Muscle layer of duodenum (tissue), 2 donors: ENCODE data around the gene CGB2.
"Not testable (repeated sequence)": the region's sequence is repeated elsewhere in the genome, so short reads cannot be mapped to it uniquely, and the experiment has no call there.

Experiments used
- H3K27ac ChIP-seq: one replicate; pipeline ENCODE4 v1.7.0; 2013; ENCODE audit warnings: mild to moderate bottlenecking, low read length
- H3K27me3 ChIP-seq: one replicate; pipeline ENCODE4 v1.7.0; 2013; ENCODE audit warnings: low read depth, mild to moderate bottlenecking, control low read depth, low read length
- H3K36me3 ChIP-seq, 2 donors: one replicate each; pipeline ENCODE4 v1.7.0; 2013; ENCODE audit warnings: low read length in 2 of 2, control low read depth in 1 of 2, mild to moderate bottlenecking in 1 of 2; ENCODE audit not compliant: insufficient read depth in 2 of 2, control insufficient read depth in 1 of 2
- H3K4me1 ChIP-seq, 2 donors: one replicate each; pipeline ENCODE4 v1.7.0; 2013; ENCODE audit warnings: low read length in 2 of 2, mild to moderate bottlenecking in 2 of 2, control low read depth in 1 of 2, moderate library complexity in 1 of 2; ENCODE audit not compliant: insufficient read depth in 2 of 2, control insufficient read depth in 1 of 2
- H3K4me3 ChIP-seq, 2 donors: one replicate each; pipeline ENCODE4 v1.7.0; 2013; ENCODE audit warnings: low read length in 2 of 2, low read depth in 1 of 2, mild to moderate bottlenecking in 1 of 2
- H3K9me3 ChIP-seq, 2 donors: one replicate each; pipeline ENCODE4 v1.7.0; 2013; ENCODE audit warnings: low read length in 2 of 2, control low read depth in 1 of 2, mild to moderate bottlenecking in 1 of 2; ENCODE audit not compliant: control insufficient read depth in 1 of 2
- donor health status: healthy.

The CGB2 gene

DNA sequence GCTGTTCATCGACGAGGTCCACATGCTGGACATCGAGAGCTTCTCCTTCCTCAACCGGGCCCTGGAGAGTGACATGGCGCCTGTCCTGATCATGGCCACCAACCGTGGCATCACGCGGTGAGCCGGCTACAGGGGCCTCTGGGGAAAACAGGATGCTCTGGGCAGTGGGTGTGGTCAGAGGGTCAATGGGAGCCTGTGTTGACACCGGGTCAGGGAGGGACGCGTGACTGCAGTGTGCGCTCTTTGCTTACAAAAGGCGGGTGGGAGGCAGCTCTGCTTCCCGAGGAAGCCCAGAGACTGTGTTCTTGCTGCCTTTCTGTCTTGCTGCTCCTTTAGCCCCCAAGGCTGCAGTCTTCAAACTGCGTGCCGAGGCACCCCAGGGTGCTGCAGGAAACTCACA lies 20.5 kb upstream of the CGB2 start:
- Histone ChIP-seq H3K4me1 (no peaks in the 10 kb centered on the region), H3K27ac (no peak overlapping the region), H3K9me3 (no peaks in the 10 kb centered on the region), H3K36me3 (peaks cover 27 to 74% of the 10 kb centered on the region in 2 donors), H3K27me3 (no peaks in the 10 kb centered on the region), H3K4me3 (no peak overlapping the region)

- Histone ChIP-seq H3K4me3 (no peak overlapping the region), H3K4me1 (peaks cover 0 to 17% of the 10 kb centered on the region in 2 donors), H3K9me3 (no peaks in the 10 kb centered on the region), H3K36me3 (peaks cover 14 to 61% of the 10 kb centered on the region in 2 donors), H3K27ac (no peak overlapping the region), H3K27me3 (no peaks in the 10 kb centered on the region)
Observed at GRCh38 chr19:49014123-49014869, 17.4 kb upstream of the CGB2 start.

DNA sequence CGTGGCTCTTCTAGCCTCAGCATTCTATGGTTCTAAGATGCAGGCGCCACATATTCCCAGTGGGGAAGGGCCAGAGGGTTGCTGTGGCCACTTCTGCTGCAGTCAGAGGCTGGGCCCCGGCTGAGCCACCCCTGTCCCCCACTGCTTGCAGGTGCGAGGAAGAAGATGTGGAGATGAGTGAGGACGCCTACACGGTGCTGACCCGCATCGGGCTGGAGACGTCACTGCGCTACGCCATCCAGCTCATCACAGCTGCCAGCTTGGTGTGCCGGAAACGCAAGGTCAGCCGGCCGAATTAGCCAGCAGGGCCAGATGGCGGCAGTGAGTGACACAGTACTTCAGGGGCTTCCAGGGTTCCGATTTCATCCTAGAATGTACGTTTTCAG lies 16.8 kb upstream of the CGB2 start:
- H3K27ac ChIP-seq, result no peak overlapping the region
- no peaks in the 10 kb centered on the region for H3K27me3 ChIP-seq
- peaks cover 14 to 56% of the 10 kb centered on the region in 2 donors for H3K36me3 ChIP-seq
- no peak overlapping the region for H3K4me3 ChIP-seq
- no peaks in the 10 kb centered on the region for H3K9me3 ChIP-seq
- peaks cover 0 to 22% of the 10 kb centered on the region in 2 donors for H3K4me1 ChIP-seq

DNA sequence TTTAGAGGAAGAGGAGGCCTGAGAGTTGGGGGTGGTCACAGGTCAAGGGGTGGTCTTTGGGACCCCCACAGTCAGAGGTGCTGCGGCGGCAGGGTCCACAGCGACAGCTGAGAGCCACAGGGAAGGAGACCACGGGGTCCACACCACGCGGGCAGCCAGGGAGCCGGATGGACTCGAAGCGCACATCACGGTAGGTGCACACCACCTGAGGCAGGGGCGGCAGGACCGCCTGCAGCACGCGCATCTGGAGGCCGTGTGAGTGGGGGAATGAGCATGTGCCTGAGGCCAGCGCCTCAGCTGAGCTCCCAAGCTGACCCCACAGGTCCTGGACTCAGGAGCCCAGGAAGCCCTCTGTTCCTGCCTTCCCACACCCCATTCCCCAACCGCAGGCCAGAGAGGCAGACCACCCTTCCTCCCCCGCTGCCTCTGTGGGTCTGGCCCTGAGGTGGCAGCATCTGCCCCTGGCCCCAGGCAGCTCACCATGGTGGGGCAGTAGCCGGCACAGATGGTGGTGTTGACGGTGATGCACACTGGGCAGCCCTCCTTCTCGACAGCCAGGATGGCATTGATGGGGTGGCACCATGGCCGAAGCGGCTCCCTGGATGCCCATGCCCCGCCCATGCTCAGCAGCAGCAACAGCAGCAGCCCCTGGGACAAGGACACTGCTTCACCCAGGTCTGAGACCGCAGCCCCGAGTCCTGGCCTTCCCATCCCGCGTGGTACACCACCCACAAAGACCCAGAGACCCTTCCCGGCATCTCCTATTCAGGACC lies 15.4 kb upstream of the CGB2 start:
- Histone ChIP-seq H3K36me3 (peaks cover 13 to 42% of the 10 kb centered on the region in 2 donors), H3K27ac (no peak overlapping the region), H3K4me1 (peaks cover 0 to 22% of the 10 kb centered on the region in 2 donors), H3K9me3 (no peaks in the 10 kb centered on the region), H3K4me3 (no peak overlapping the region), H3K27me3 (peaks cover 8% of the 10 kb centered on the region)

GRCh38 chr19:49017041-49017665 lies 14.5 kb upstream of the CGB2 start, which contains the start of gene LHB:
Gene LHB, minus strand, starts transcription at chr19:49017091. Its CDS starts 10 bp downstream, at chr19:49017081.
- H3K27me3 ChIP-seq, result peaks cover 8% of the 10 kb centered on the region
- peaks cover 0 to 22% of the 10 kb centered on the region in 2 donors for H3K4me1 ChIP-seq
- H3K9me3 ChIP-seq, result no peaks in the 10 kb centered on the region
- peak within 1 kb of the TSS; percentile 38 to 69 for H3K4me3 ChIP-seq
- peaks cover 6 to 33% of the 10 kb centered on the region in 2 donors for H3K36me3 ChIP-seq
- no peak within 1 kb of the TSS for H3K27ac ChIP-seq

GRCh38 chr19:49017666-49018351 lies 13.9 kb upstream of the CGB2 start:
- Histone ChIP-seq H3K27ac (no peak overlapping the region), H3K4me3 (peak overlapping the region; percentile 38 to 69), H3K4me1 (peaks cover 0 to 22% of the 10 kb centered on the region in 2 donors), H3K27me3 (peaks cover 8% of the 10 kb centered on the region), H3K36me3 (peaks cover 0 to 26% of the 10 kb centered on the region in 2 donors), H3K9me3 (no peaks in the 10 kb centered on the region)

DNA sequence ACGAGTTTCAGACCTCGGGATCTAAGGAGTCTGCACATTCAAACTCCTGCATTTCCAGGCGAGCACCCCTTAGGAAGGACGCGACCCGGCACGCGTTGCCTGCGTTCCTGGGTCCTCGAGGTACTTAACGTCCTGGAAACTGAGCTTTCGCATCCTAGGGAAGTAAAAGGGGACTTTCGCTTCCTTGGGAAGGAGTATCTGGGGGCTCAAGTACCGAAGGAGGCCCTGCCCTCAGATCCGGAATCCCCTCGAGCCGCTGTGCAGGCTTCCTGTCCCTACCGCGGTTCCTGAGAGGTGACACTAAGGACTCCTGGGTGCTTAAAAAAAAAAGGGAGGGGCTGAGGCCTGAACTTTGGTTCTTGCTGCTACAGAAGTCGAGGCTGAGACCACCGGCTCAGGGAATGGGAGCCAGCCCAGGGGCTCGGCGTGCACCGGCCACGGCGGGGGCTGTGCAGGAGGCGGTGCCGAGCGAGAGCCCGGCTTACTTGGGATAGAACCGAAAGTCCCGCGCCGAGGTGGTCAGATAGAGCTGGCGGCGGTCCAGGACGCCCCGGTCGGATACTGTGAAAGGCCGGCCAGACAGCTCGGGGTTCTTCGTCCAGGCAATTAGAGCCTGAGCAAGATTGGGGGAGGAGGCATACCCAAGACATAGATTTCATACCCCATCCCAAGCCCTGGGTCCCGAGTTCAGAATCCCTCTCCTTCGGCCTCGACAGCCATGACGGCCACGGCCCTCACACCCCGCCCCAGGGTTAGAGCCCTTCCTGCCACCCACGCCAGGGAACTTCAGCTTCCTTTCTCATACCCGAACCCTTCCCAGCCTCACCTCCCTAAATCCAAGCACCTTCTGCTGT lies 13.1 kb upstream of the CGB2 start:
- H3K9me3 ChIP-seq, H3K27me3 ChIP-seq, H3K27ac ChIP-seq: not testable (repeated sequence)
- peaks cover 0 to 25% of the 10 kb centered on the region in 2 donors for H3K36me3 ChIP-seq
- peak overlapping the region; percentile 38 to 69 for H3K4me3 ChIP-seq
- peaks cover 0 to 22% of the 10 kb centered on the region in 2 donors for H3K4me1 ChIP-seq

- H3K4me3 ChIP-seq, result peak overlapping the region; percentile 7 to 69
Observed at GRCh38 chr19:49019242-49019932, 12.3 kb upstream of the CGB2 start.

GRCh38 chr19:49020342-49020741 lies 11.3 kb upstream of the CGB2 start:
- H3K4me3 ChIP-seq, result no peak overlapping the region
- peaks cover 0 to 11% of the 10 kb centered on the region in 2 donors for H3K36me3 ChIP-seq
- H3K9me3 ChIP-seq, result no peaks in the 10 kb centered on the region
- no peak overlapping the region for H3K27ac ChIP-seq
- peaks cover 8% of the 10 kb centered on the region for H3K27me3 ChIP-seq
- H3K4me1 ChIP-seq, result peaks cover 0 to 22% of the 10 kb centered on the region in 2 donors

More at GRCh38 chr19:49019242-49019932, 12.3 kb upstream of the CGB2 start:
- peaks cover 0 to 22% of the 10 kb centered on the region in 2 donors for H3K4me1 ChIP-seq
- peaks cover 8% of the 10 kb centered on the region for H3K27me3 ChIP-seq
- H3K27ac ChIP-seq, result no peak overlapping the region
- H3K36me3 ChIP-seq, result peaks cover 0 to 21% of the 10 kb centered on the region in 2 donors
- no peaks in the 10 kb centered on the region for H3K9me3 ChIP-seq
